Esophagus muscularis mucosa (tissue), 4 donors: ENCODE data around the gene CDC34. TPM values are rescaled to one million over a fixed set of nuclear protein-coding genes. Genes with fewer than 3 reads are reported as not detected.

Experiments
- DNase-seq: peaks from one replicate; pipeline ENCODE4 v3.0.0-alpha.2; 2017; ENCODE audit errors: extremely low spot score
- H3K27ac ChIP-seq, 4 donors: fragments of 200-600 bp; sonication (generic); replicated peaks in 1 of 4; 1 replicate in 3 of 4; 2 replicates in 1 of 4; pipeline ENCODE4 v1.5.1; 2016 to 2019; ENCODE audit warnings: mild to moderate bottlenecking in 1 of 4
- H3K27me3 ChIP-seq, 4 donors: fragments of 200-600 bp; sonication (generic); one replicate each; pipeline versions ENCODE4 v1.5.1 to v1.6.0; 2016 to 2019
- H3K36me3 ChIP-seq, 4 donors: fragments of 200-600 bp; sonication (generic); one replicate each; pipeline ENCODE4 v1.5.1; 2016 to 2019
- H3K4me1 ChIP-seq, 4 donors: fragments of 200-600 bp; sonication (generic); one replicate each; pipeline ENCODE4 v1.5.1; 2016 to 2019
- H3K4me3 ChIP-seq, 4 donors: fragments of 200-600 bp; sonication (generic); 1 replicate in 2 of 4; 2 replicates in 2 of 4; pipeline ENCODE4 v1.5.1; 2016 to 2019; ENCODE audit warnings: mild to moderate bottlenecking in 4 of 4, moderate library complexity in 1 of 4
- H3K9me3 ChIP-seq, 4 donors: fragments of 200-600 bp; sonication (generic); 1 replicate in 3 of 4; 2 replicates in 1 of 4; pipeline ENCODE4 v1.5.1; 2016 to 2019
- CTCF ChIP-seq, 3 experiments: fragments of 200-600 bp in 2 of 3; fragments of 450-650 bp in 1 of 3; sonication (generic) in 2 of 3; IDR thresholded peaks; one replicate each; pipeline ENCODE4 v1.5.1; 2017 to 2019; ENCODE audit warnings: antibody characterized with exemption in 3 of 3, mild to moderate bottlenecking in 2 of 3, moderate library complexity in 1 of 3
- EP300 ChIP-seq: sonication (generic); formaldehyde crosslinking; IDR thresholded peaks from one replicate; pipeline ENCODE4 v1.6.1; 2017; ENCODE audit warnings: antibody characterized with exemption
- POLR2A ChIP-seq: fragments of 450-650 bp; IDR thresholded peaks from one replicate; pipeline ENCODE4 v1.6.1; 2017; ENCODE audit warnings: antibody characterized with exemption, moderate library complexity, mild to moderate bottlenecking, low read depth
- POLR2AphosphoS5 ChIP-seq, 2 donors: sonication (generic); formaldehyde crosslinking; IDR thresholded peaks; one replicate each; pipeline ENCODE4 v1.6.1; 2017; ENCODE audit warnings: antibody characterized with exemption in 2 of 2
- WGBS: methylation state at CpG from one replicate; pipeline ENCODE4 v1.1.5; 2018; 5-methylcytosine and 5-hydroxymethylcytosine counted together
- intact Hi-C: fragments of 100-400 bp; cut with DNase I; formaldehyde crosslinking; loops from one replicate; pipeline ENCODE4 v1.15.1; 2023
- total RNA-seq, 4 donors: library from RNA; depleted of rRNA; stranded (reverse); fragments of >200 nt; gene quantifications; one replicate each; pipeline versions ENCODE4 v1.1.0 to v1.2.1, GENCODE V29; 2016

CDC34 gene
- total RNA-seq, 4 donors from 2014 or later, result 62.5 to 100 (median 76.2) TPM

- Histone ChIP-seq H3K4me1 (peaks cover 8 to 31% (median 23%) of the 10 kb centered on the region in 4 donors), H3K36me3 (no peaks in the 10 kb centered on the region), H3K9me3 (no peaks in the 10 kb centered on the region), H3K27ac (no peak overlapping the region), H3K4me3 (no peak overlapping the region), H3K27me3 (peaks cover 3 to 63% (median 37%) of the 10 kb centered on the region in 4 donors)
- DNase-seq, result no peak
- TF ChIP-seq POLR2AphosphoS5 (IDR thresholded peaks at IDR 0.05) (no peak), EP300 (no peak), POLR2A (no peak), CTCF (IDR thresholded peaks at IDR 0.05) (no peak)
- intact Hi-C loops, result no loop called here
- 74% methylated on average over 30 of the region's 31 CpGs for WGBS
These were observed 32.5 kb upstream of the CDC34 start for GRCh38 chr19:498977-499623.

- Histone ChIP-seq H3K36me3 (no peaks in the 10 kb centered on the region), H3K27me3 (peaks cover 3 to 41% (median 25%) of the 10 kb centered on the region in 4 donors), H3K4me1 (peaks cover 12 to 25% (median 21%) of the 10 kb centered on the region in 4 donors), H3K4me3 (no peak overlapping the region), H3K27ac (no peak overlapping the region), H3K9me3 (no peaks in the 10 kb centered on the region)
- WGBS, result 86% methylated on average over 17 of the region's 17 CpGs
- intact Hi-C loops, result no loop called here
- TF ChIP-seq POLR2A (no peak), CTCF (IDR thresholded peaks at IDR 0.05) (no peak), EP300 (no peak), POLR2AphosphoS5 (IDR thresholded peaks at IDR 0.05) (no peak)
- no peak for DNase-seq
These were observed 29.9 kb upstream of the CDC34 start for GRCh38 chr19:501646-502045.

GRCh38 chr19:504616-505015, 26.9 kb upstream of the CDC34 start:
- peaks cover 0 to 12% (median under 1%) of the 10 kb centered on the region in 4 donors for H3K27me3 ChIP-seq
- H3K9me3 ChIP-seq, result no peaks in the 10 kb centered on the region
- peaks cover 0 to 8% (median 7%) of the 10 kb centered on the region in 4 donors for H3K36me3 ChIP-seq
- TF ChIP-seq EP300, result no peak
- TF ChIP-seq CTCF (IDR thresholded peaks at IDR 0.05), result no peak
- no peak for TF ChIP-seq POLR2AphosphoS5 (IDR thresholded peaks at IDR 0.05)
- no peak for TF ChIP-seq POLR2A
- no peak overlapping the region for H3K4me3 ChIP-seq
- no peak overlapping the region for H3K27ac ChIP-seq
- 93% methylated on average over 14 of the region's 14 CpGs for WGBS
- peaks cover 14 to 28% (median 24%) of the 10 kb centered on the region in 4 donors for H3K4me1 ChIP-seq
- intact Hi-C loops, result no loop called here
- DNase-seq, result no peak

- H3K36me3 ChIP-seq, result peaks cover 0 to 11% (median 10%) of the 10 kb centered on the region in 4 donors
- no peaks in the 10 kb centered on the region for H3K9me3 ChIP-seq
- peak overlapping the region; percentile 73 to 100 (median 92) for H3K4me3 ChIP-seq
- no peaks in the 10 kb centered on the region for H3K27me3 ChIP-seq
- TF ChIP-seq POLR2A (no peak), CTCF (IDR thresholded peaks at IDR 0.05) (peak in 2 of 3 experiments; percentile 94 to 96)
- 4% methylated on average over 36 of the region's 48 CpGs for WGBS
- peak overlapping the region; percentile 91 to 97 (median 92) for H3K27ac ChIP-seq
- intact Hi-C loops, result no loop called here
- peak; percentile 99 for DNase-seq
- H3K4me1 ChIP-seq, result peaks cover 27 to 42% (median 39%) of the 10 kb centered on the region in 4 donors
These were observed 24.9 kb upstream of the CDC34 start for GRCh38 chr19:506404-507285.
